Gastroesophageal sphincter (tissue), 3 donors: ENCODE data around the gene TTYH1.

Source experiments
- CTCF ChIP-seq, 4 experiments: fragments of 200-600 bp in 2 of 4; fragments of 450-650 bp in 2 of 4; sonication (generic) in 1 of 4; IDR thresholded peaks; one replicate each; pipeline ENCODE4 v1.5.1; 2017 to 2019; ENCODE audit warnings: antibody characterized with exemption in 4 of 4, mild to moderate bottlenecking in 2 of 4, moderate library complexity in 2 of 4
- EP300 ChIP-seq: sonication (generic); formaldehyde crosslinking; IDR thresholded peaks from one replicate; pipeline ENCODE4 v1.6.1; 2017; ENCODE audit warnings: antibody characterized with exemption, mild to moderate bottlenecking
- POLR2A ChIP-seq, 2 donors: fragments of 450-650 bp; IDR thresholded peaks; one replicate each; pipeline ENCODE4 v1.6.1; 2017; ENCODE audit warnings: antibody characterized with exemption in 2 of 2, mild to moderate bottlenecking in 2 of 2, moderate library complexity in 1 of 2

DNA sequence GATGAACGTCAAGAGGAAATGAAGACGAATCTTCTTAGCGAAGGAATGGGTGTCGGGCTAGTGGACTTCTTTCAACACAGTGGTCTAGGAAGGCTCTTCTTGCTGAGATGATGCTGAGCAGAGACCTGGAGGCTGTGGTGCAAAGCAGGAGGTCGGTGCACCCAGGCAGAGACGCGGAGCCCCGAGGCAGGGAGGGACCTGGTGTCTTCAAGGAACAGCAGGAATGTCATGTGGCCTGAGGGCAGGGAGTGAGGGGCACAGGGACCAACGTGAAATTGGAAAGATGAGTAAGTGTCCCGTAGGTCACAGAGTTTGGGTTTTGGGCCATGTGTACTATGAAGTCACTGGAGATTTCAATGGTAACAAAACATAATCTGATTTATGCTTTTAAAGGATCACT, 69.2 kb downstream of the TTYH1 start:
- TF ChIP-seq CTCF (IDR thresholded peaks at IDR 0.05) (no peak), POLR2A (IDR thresholded peaks at IDR 0.05) (no peak), EP300 (no peak)
